ENCODE measurements around the gene PCDH17. TPM values are rescaled to one million over a fixed set of nuclear protein-coding genes. Genes with fewer than 3 reads are reported as not detected.

The PCDH17 gene
- total RNA-seq, 1 donor from 2014 or later: 36.0 TPM

DNA sequence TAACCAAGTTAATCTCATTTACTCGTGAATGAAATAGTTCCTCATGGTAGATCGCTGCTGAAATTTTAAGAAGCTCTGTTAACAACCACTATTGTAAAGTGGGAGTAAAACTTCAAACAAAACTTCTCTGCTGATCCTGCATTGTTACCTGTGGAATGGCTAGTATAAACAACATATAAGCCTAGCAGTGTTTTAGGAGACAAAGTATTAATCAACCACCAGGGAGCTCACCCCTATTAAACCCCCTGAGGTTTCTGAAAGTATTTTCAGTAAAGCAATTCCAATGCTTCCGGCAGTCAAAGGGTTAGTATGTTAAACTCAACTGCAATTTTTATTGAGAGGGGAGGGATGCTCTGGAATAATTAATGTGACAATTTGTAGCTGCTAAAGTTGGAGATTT is 30.0 kb upstream of the PCDH17 start:
- no peaks in the 10 kb centered on the region for H3K9me3 ChIP-seq
- no peak for TF ChIP-seq CTCF (IDR thresholded peaks at IDR 0.05)
- H3K4me3 ChIP-seq: no peak overlapping the region

GRCh38 chr13:57604442-57604841 is 27.1 kb upstream of the PCDH17 start:
- Histone ChIP-seq H3K36me3 (no peaks in the 10 kb centered on the region), H3K9me3 (no peaks in the 10 kb centered on the region), H3K27ac (no peak overlapping the region), H3K4me3 (no peak overlapping the region), H3K27me3 (no peaks in the 10 kb centered on the region), H3K4me1 (no peaks in the 10 kb centered on the region)
- intact Hi-C loops (cut with DNase I): no loop called here
- TF ChIP-seq CTCF (IDR thresholded peaks at IDR 0.05): no peak
- no peak for DNase-seq (ENCODE audit: low spot score in 2 of 2)

More for the DNA sequence above, 30.0 kb upstream of the PCDH17 start:
- Histone ChIP-seq H3K27ac (no peak overlapping the region), H3K4me1 (no peaks in the 10 kb centered on the region), H3K27me3 (no peaks in the 10 kb centered on the region), H3K36me3 (no peaks in the 10 kb centered on the region)
- DNase-seq (ENCODE audit: low spot score in 2 of 2): no peak
- intact Hi-C loops (cut with DNase I): no loop called here

DNA sequence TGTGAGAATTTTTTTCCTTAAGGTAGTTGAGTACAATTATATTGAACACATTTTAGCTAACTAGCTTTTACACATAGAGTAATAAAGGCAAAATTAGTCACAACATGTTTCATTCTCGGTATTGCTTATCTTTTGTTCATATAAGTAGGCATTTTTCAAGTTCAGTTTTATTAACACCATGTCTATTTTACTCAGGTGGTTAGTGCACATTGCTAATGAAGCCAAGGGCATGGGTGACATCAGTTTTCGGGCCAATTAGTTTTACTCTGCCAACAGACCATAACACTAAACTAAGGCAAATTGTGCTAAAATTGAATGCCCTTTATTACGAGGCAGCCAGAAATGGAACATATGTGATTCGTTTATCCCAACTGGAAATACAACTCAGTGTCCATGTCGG is 19.6 kb upstream of the PCDH17 start:
- Histone ChIP-seq H3K4me1 (no peaks in the 10 kb centered on the region), H3K36me3 (no peaks in the 10 kb centered on the region), H3K4me3 (no peak overlapping the region), H3K9me3 (no peaks in the 10 kb centered on the region), H3K27me3 (no peaks in the 10 kb centered on the region), H3K27ac (no peak overlapping the region)
- no peak for TF ChIP-seq CTCF (IDR thresholded peaks at IDR 0.05)
- DNase-seq (ENCODE audit: low spot score in 2 of 2): no peak
- intact Hi-C loops (cut with DNase I): no loop called here

GRCh38 chr13:57612568-57612967 is 19.0 kb upstream of the PCDH17 start:
- Histone ChIP-seq H3K4me1 (no peaks in the 10 kb centered on the region), H3K4me3 (no peak overlapping the region), H3K27me3 (no peaks in the 10 kb centered on the region), H3K27ac (no peak overlapping the region), H3K9me3 (no peaks in the 10 kb centered on the region), H3K36me3 (no peaks in the 10 kb centered on the region)
- TF ChIP-seq CTCF (IDR thresholded peaks at IDR 0.05): no peak
- intact Hi-C loops (cut with DNase I): no loop called here
- DNase-seq (ENCODE audit: low spot score in 2 of 2): no peak

- Histone ChIP-seq H3K27ac (no peak overlapping the region), H3K36me3 (no peaks in the 10 kb centered on the region), H3K9me3 (no peaks in the 10 kb centered on the region), H3K4me3 (no peak overlapping the region), H3K27me3 (no peaks in the 10 kb centered on the region), H3K4me1 (no peaks in the 10 kb centered on the region)
- peak in 1 of 2 donors; percentile 61 for DNase-seq (ENCODE audit: low spot score in 2 of 2)
- peak; percentile 20 to 57 (median 57) for TF ChIP-seq CTCF (IDR thresholded peaks at IDR 0.05)
- intact Hi-C loops (cut with DNase I): no loop called here
Observed at GRCh38 chr13:57624565-57625435, 6.7 kb upstream of the PCDH17 start.
